ENCODE measurements around the gene ALDH1A2.

ALDH1A2 gene

GRCh38 chr15:57943171-57943570 is 122.3 kb downstream of the ALDH1A2 start:
- no peak for DNase-seq (ENCODE audit: low spot score)

DNA sequence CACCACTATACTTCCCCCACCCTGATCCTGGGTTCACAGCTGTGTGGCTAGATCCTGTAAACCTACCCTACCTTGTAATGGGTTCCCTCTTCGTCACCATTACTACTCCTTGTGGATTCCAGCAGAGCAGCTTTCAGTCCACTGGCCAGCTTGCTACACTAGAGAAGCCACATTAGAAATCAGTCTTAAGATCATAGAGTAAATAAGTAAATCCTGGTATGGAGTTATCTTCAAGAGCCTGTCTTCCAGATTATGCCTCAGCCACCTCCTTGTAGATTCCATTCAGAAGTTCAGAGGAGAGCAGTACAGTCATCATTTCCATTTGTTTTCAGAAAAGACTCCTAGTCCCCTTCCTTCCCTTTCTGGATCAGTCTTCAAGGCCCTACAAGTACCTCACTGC is 123.7 kb downstream of the ALDH1A2 start:
- no peak for DNase-seq (ENCODE audit: low spot score)

DNA sequence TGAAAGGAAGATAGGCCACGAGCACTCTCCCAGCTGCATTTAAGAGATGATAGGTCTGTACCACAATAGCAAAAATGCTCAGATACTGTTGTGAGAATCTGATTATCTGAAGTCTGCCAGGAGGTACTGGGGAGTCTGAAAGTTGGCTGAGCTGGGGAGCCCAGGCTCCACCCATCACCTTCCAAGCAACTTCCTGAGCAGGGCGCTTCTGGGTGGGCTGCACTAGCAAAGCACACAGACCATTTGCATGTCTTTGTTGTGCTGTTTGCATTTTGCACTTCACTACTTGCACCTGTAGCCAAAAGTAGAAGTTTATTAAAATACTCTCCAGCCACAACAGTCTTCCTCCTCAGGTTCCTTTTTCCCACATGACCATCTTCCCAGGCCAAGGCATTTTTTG is 133.2 kb downstream of the ALDH1A2 start:
- DNase-seq (ENCODE audit: low spot score): no peak

GRCh38 chr15:57931570-57931969 is 133.9 kb downstream of the ALDH1A2 start:
- DNase-seq (ENCODE audit: low spot score): no peak

- no peak for DNase-seq (ENCODE audit: low spot score)
These were observed 138.3 kb downstream of the ALDH1A2 start for GRCh38 chr15:57927091-57927631.

- DNase-seq (ENCODE audit: low spot score): no peak
These were observed 139.9 kb downstream of the ALDH1A2 start for GRCh38 chr15:57925650-57926049.

DNA sequence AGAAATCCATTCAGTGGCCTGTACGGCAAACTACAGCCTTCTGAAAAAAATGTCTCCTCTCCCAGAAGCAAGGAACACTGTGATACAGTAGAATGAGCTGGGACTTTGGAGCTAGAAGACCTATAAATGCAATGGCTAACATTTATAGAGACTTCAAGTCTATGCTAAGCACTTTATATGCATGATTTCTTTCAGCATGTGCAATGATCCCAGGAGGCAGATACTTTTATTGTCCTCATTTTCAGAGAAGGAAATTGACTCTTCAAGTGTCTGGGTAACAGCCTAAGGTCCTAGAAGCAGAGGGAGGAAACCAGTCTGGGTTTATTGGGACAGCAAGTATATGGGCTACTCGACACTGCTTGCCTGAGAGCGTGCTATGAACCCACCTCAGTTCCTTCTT is 140.9 kb downstream of the ALDH1A2 start:
- no peak for DNase-seq (ENCODE audit: low spot score)

- no peak for DNase-seq (ENCODE audit: low spot score)
These were observed 141.8 kb downstream of the ALDH1A2 start for GRCh38 chr15:57923750-57924149.

DNA sequence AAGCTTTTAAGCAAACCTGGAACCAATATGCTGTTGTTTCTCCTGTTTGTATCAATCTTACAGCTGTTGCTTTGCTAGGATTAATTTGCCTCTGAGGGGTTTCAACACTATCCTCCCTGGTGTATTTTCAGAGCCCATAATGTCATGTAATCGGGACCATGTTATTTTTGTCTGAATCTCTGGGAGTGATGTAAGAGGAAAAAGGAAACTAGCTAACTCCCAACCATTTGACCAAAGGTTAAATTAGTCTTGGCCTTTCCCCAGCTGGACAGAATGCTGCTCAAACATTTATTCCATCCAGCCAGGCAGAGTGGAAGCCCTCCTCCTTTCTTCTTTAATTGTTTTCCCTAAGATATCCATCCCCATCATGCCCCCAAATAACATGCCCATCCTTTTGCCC is 142.2 kb downstream of the ALDH1A2 start:
- DNase-seq (ENCODE audit: low spot score): no peak

DNA sequence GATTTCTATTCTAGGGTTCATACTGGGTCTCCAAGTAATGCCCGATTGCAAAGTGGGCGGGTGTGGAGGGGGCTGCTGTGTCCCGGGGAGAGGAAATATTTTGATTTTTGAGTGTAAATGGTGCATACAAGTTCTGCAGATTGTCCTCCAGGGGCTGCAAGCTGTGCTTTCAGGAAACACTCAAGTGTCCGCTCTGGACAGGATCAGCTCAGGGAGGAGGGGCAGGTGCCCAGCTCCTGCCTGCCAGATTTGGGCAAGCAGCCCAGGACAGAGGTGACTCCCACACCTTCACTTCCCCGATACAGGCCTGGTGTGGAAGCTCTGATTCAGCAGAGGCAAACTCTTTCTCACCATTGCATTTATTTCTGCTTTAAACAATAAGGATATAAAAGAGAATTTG is 142.7 kb downstream of the ALDH1A2 start:
- no peak for DNase-seq (ENCODE audit: low spot score)

GRCh38 chr15:57921371-57921770 is 144.1 kb downstream of the ALDH1A2 start:
- no peak for DNase-seq (ENCODE audit: low spot score)

DNA sequence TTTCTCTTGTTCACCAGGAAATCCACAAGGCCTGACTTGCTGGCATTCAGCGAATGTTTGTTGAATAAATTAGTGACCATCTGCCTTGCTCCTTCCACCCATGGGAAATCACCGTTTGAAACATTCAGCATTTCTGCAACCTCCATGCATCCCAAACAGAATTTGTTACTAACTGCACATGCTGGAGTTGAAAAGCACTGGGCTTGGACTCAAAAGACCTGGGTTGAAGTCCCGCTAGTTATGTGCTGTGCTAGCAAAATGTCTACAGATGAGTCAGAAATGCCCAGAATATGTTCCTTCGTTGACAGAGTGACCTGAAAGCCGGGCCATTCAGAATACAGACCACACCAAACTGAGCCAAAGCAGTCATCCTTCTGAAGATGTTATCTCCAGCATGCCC is 144.6 kb downstream of the ALDH1A2 start:
- DNase-seq (ENCODE audit: low spot score): no peak

DNA sequence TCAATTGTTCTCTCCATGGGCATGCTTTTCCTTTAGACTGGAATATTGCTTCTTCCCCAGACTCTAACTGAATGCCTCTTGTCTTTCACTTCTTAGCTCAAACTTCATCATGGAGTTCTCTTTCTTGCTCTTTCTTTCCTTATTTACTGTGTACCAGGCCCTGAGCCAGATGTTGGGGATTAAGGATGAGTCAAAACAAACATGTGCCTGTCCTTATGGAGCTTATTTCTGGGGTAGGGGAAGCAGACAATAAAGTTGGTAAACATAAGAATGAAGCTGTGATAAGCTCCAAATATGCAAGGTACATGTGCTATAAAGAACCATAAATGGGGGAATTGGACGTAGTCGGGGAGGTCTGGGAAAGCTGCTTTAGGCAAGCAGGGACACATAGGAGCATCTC is 145.8 kb downstream of the ALDH1A2 start:
- no peak for DNase-seq (ENCODE audit: low spot score)

DNA sequence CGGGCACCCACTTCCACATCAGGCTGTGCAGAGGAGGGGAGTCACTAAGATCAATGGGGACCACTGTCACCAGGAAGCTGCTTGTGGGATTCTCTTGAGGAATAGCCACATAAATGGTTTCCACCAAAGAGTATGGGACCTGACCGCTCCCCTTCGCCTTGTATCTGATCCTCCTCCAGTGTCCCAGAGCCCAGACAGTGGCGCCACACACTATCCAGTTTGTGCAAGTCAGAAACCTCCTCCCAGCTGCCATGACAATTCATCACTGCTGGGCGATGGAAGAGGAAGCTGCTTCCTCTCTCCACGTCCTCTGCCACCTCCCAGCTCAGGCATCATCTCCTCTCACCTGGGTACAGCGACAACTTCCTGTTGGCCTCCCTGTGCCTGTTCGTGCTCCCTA is 147.5 kb downstream of the ALDH1A2 start:
- no peak for DNase-seq (ENCODE audit: low spot score)

GRCh38 chr15:57916695-57917094 is 148.8 kb downstream of the ALDH1A2 start:
- DNase-seq (ENCODE audit: low spot score): no peak

DNA sequence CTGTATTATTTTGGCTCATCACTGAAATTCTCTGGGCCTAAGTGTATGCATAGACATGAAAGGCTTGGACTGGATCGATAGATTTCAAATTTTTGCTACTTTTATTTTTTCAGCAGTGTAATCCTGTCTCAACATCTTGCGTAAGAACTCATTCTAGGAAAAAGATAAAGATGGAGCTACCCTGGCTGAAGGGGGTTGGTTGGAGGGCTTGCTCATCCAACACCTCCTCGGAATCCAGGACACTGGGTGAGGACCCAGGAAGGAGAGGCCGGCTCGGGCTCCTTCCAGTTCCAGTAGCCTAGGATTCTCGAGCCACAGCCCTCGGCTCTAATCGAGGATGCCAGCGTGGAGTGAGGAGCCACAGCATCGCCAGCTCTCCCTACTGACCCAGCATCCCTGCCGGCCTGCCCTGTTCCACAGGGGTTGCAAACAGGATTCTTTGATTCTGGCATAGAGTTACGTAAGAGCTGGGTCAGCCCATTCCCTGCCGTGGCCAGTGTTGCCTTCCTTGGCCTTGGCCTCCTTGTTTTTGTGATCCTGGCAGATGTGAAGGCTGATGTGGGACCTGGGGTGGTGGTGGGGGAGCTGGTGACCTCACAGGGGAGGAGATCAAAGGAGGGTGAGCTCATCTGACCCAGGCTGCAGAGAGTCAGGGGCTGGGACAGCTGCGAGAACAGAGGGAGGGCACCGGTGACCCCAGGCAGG is 149.5 kb downstream of the ALDH1A2 start:
- DNase-seq (ENCODE audit: low spot score): no peak

- DNase-seq (ENCODE audit: low spot score): no peak
These were observed 151.0 kb downstream of the ALDH1A2 start for GRCh38 chr15:57914350-57915055.

GRCh38 chr15:57911247-57911646 is 154.3 kb downstream of the ALDH1A2 start:
- no peak for DNase-seq (ENCODE audit: low spot score)

- no peak for DNase-seq (ENCODE audit: low spot score)
These were observed 154.8 kb downstream of the ALDH1A2 start for GRCh38 chr15:57910672-57911071.

- no peak for DNase-seq (ENCODE audit: low spot score)
These were observed 156.1 kb downstream of the ALDH1A2 start for GRCh38 chr15:57909388-57909787.

DNA sequence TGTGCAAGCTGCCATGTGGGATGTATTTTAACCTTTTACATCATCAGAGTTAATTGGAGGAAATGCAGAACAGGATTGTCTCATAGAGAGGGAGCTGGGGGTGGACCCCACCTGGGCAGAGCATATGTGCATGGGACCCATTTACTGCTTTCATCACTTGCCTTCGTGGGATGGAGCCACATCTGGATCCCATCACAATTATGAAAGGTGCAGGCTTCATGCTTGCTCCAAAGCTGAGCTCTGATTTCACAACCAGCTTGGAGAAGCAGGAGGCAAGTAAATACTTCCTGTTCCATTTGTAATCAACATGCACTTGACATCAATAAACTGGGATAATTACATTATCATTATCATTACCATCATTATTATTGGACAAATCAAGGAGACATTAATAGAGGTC is 161.9 kb downstream of the ALDH1A2 start:
- no peak for DNase-seq (ENCODE audit: low spot score)

All from RKO (cell line).